Vagina (tissue), 2 donors: ENCODE measurements around the gene RNF32.

ENCODE experiments used
- CTCF ChIP-seq, 3 experiments: fragments of 450-650 bp in 2 of 3; fragments of 200-600 bp in 1 of 3; sonication (generic) in 1 of 3; IDR thresholded peaks; one replicate each; pipeline ENCODE4 v1.5.1; 2017 to 2019; ENCODE audit warnings: antibody characterized with exemption in 3 of 3, mild to moderate bottlenecking in 2 of 3, moderate library complexity in 2 of 3
- POLR2A ChIP-seq, 2 donors: fragments of 450-650 bp; IDR thresholded peaks; one replicate each; pipeline ENCODE4 v1.6.1; 2017; ENCODE audit warnings: antibody characterized with exemption in 2 of 2, mild to moderate bottlenecking in 2 of 2, moderate library complexity in 2 of 2

DNA sequence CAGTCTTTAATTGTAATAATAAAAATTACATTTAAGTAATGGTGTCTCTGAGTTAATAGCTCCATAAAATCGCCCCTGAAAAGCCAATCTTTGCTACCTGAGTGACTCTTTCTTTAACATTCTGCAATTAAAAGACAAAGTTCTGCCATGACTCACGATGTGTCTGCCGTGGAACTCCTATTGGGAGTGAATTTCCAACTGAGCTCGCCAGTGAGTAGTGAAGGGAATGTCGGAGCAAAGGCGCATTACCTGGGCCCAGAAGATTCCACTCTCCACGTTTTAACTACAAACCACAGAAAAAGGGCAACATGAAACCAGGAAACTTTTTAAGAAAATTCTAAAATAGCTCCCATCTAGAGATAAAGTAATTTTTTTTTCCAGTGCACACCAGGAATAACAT lies 36.9 kb upstream of the RNF32 start:
- no peak for TF ChIP-seq POLR2A (IDR thresholded peaks at IDR 0.05)
- TF ChIP-seq CTCF (IDR thresholded peaks at IDR 0.05): no peak
